IgD-negative memory B cell (primary cell): ENCODE measurements around the gene LDLRAP1. TPM values are rescaled to one million over a fixed set of nuclear protein-coding genes. Genes with fewer than 3 reads are reported as not detected.

ENCODE experiments used
- H3K27ac Mint-ChIP-seq, 3 donors: one replicate each; pipeline ENCODE4 v1.8.0; 2020 to 2022; ENCODE audit warnings: mild to moderate bottlenecking in 3 of 3, mixed read lengths in 3 of 3, moderate library complexity in 1 of 3
- H3K27me3 Mint-ChIP-seq: one replicate; pipeline ENCODE4 v1.8.0; 2021; ENCODE audit warnings: mixed read lengths
- H3K36me3 Mint-ChIP-seq: one replicate; pipeline ENCODE4 v1.8.0; 2020; ENCODE audit warnings: mild to moderate bottlenecking, mixed read lengths
- H3K4me1 Mint-ChIP-seq, 3 donors: one replicate each; pipeline ENCODE4 v1.8.0; 2020 to 2022; ENCODE audit warnings: mixed read lengths in 3 of 3, mild to moderate bottlenecking in 1 of 3
- H3K4me3 Mint-ChIP-seq, 4 donors: one replicate each; pipeline ENCODE4 v1.8.0; 2020 to 2022; ENCODE audit warnings: mild to moderate bottlenecking in 4 of 4, mixed read lengths in 4 of 4, moderate library complexity in 3 of 4
- H3K9me3 Mint-ChIP-seq, 3 donors: one replicate each; pipeline ENCODE4 v1.8.0; 2020 to 2021; ENCODE audit warnings: mixed read lengths in 3 of 3, mild to moderate bottlenecking in 1 of 3
- polyA plus RNA-seq: library from polyadenylated mRNA; unstranded; fragments of 300-500 nt; fragmentation: Illumina TruSeq; gene quantifications from one replicate; pipeline ENCODE4 v1.2.3, GENCODE V29; 2021

The LDLRAP1 gene
- polyA plus RNA-seq, 1 donor from 2014 or later: 60.5 TPM

- Mint-ChIP-seq H3K4me3 (peak overlapping the region; percentile 50 to 86 (median 78)), H3K9me3 (no peaks in the 10 kb centered on the region), H3K27ac (peak overlapping the region in 1 of 3 donors; percentile 83), H3K36me3 (no peaks in the 10 kb centered on the region), H3K27me3 (peaks cover 28% of the 10 kb centered on the region), H3K4me1 (peaks cover 14 to 22% (median 16%) of the 10 kb centered on the region in 3 donors)
These were observed 74.4 kb downstream of the LDLRAP1 start for GRCh38 chr1:25617625-25618432.

DNA sequence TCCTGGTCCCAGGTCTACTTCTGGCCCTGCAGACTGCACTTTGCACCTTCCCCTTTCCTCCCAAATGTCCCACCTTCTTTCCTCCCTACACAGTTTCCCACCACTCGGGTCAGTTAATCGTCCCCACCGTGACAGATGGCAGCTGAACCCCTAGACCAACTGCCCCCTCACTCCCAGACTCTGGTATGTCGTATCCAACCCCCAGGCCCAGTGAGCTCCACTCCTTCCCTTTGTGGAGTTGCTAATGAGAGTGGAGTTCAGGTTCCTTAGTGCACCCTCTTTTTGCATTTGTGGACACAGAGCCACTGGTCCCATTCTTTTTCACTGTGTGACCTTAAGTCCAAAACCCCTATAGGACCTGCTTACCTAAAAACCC, 75.0 kb downstream of the LDLRAP1 start:
- Mint-ChIP-seq H3K27ac (peak overlapping the region; percentile 48 to 83 (median 54)), H3K36me3 (no peaks in the 10 kb centered on the region), H3K9me3 (no peaks in the 10 kb centered on the region), H3K27me3 (peaks cover 28% of the 10 kb centered on the region), H3K4me1 (peaks cover 14 to 22% (median 16%) of the 10 kb centered on the region in 3 donors), H3K4me3 (peak overlapping the region; percentile 50 to 80 (median 78))

Other genes starting within 250 kb of the LDLRAP1 start
- gene TMEM50A, start 205.3 kb upstream of the LDLRAP1 start, polyA plus RNA-seq: 111 TPM
- 0.30 TPM for gene RHCE, start 122.8 kb upstream of the LDLRAP1 start, polyA plus RNA-seq
- gene MACO1, start 112.7 kb upstream of the LDLRAP1 start, polyA plus RNA-seq: 8.3 TPM
- 0.49 TPM for gene MAN1C1, start 73.2 kb downstream of the LDLRAP1 start, polyA plus RNA-seq